SK-N-SH (cell line): ENCODE data around the gene CCDC197. TPM values are rescaled to one million over a fixed set of nuclear protein-coding genes. Genes with fewer than 3 reads are reported as not detected.

ENCODE experiments used
- CTCF ChIA-PET: fragments of 300-600, 350-600 bp; formaldehyde crosslinking; extraction: SDS; loops from one replicate; lab custom pipeline; 2021; lab: Yijun Ruan, JAX
- POLR2A ChIA-PET: fragments of 350-600 bp; sonication (Branson Sonifier 250); formaldehyde crosslinking; extraction: SDS; loops from one replicate; lab custom pipeline; 2020; ENCODE audit warnings: antibody characterized with exemption, inconsistent platforms; lab: Yijun Ruan, JAX
- DNase-seq: peaks from one replicate; pipeline ENCODE4 v3.0.0; 2012
- H2AFZ ChIP-seq: fragments of 200-600 bp; sonication (generic); 2 replicates; pipeline ENCODE4 v1.8.1; 2016; ENCODE audit warnings: antibody characterized with exemption, mild to moderate bottlenecking, low read depth
- H3F3A ChIP-seq: fragments of 200-600 bp; sonication (generic); replicated peaks from 2 replicates; pipeline ENCODE3; 2016; ENCODE audit warnings: antibody characterized with exemption, mild to moderate bottlenecking; ENCODE audit not compliant: insufficient read depth
- H3K27ac ChIP-seq, 2 experiments: fragments of 200-500 bp in 1 of 2; fragments of 200-600 bp in 1 of 2; sonication (Bioruptor generic) in 1 of 2; sonication (generic), shearing (Covaris generic) in 1 of 2; 2 replicates each; pipeline versions ENCODE4 v1.5.1 to v1.6.1; 2014 to 2016; ENCODE audit warnings: low read depth in 2 of 2, inconsistent platforms in 1 of 2, low read length in 1 of 2, mild to moderate bottlenecking in 1 of 2, mixed read lengths in 1 of 2
- H3K27me3 ChIP-seq: fragments of 200-600 bp; sonication (generic), shearing (Covaris generic); 2 replicates; pipeline ENCODE4 v1.6.1; 2016; ENCODE audit warnings: mixed run types; ENCODE audit not compliant: insufficient read depth
- H3K36me3 ChIP-seq, 2 experiments: fragments of 200-500 bp in 1 of 2; fragments of 200-600 bp in 1 of 2; sonication (Bioruptor generic) in 1 of 2; sonication (generic) in 1 of 2; replicated peaks in 1 of 2; 2 replicates each; pipeline versions ENCODE3 to v1.5.1; 2014 to 2016; ENCODE audit warnings: low read length in 1 of 2, mild to moderate bottlenecking in 1 of 2; ENCODE audit not compliant: insufficient read depth in 2 of 2, control insufficient read depth in 1 of 2
- H3K4me1 ChIP-seq, 2 experiments: fragments of 200-500 bp in 1 of 2; fragments of 200-600 bp in 1 of 2; sonication (Bioruptor generic) in 1 of 2; sonication (generic), shearing (Covaris generic) in 1 of 2; 2 replicates each; pipeline versions ENCODE4 v1.5.1 to v1.6.1; 2014 to 2016; ENCODE audit warnings: low read depth in 1 of 2, low read length in 1 of 2, mixed run types in 1 of 2; ENCODE audit not compliant: insufficient read depth in 2 of 2, control insufficient read depth in 1 of 2
- H3K4me2 ChIP-seq: fragments of 200-600 bp; sonication (generic), shearing (Covaris generic); 2 replicates; pipeline ENCODE4 v1.6.1; 2017; ENCODE audit warnings: mixed run types
- H3K4me3 ChIP-seq, 2 experiments: fragments of 200-500 bp in 1 of 2; fragments of 200-600 bp in 1 of 2; sonication (Bioruptor generic) in 1 of 2; sonication (generic), shearing (Covaris generic) in 1 of 2; 2 replicates each; pipeline versions ENCODE4 v1.5.1 to v1.8.1; 2014 to 2016; ENCODE audit warnings: low read depth in 2 of 2, inconsistent platforms in 1 of 2, low read length in 1 of 2, mild to moderate bottlenecking in 1 of 2, mixed read lengths in 1 of 2, moderate library complexity in 1 of 2
- H3K79me2 ChIP-seq: fragments of 200-600 bp; sonication (generic); 2 replicates; pipeline ENCODE4 v1.8.1; 2017; ENCODE audit warnings: mild to moderate bottlenecking; ENCODE audit not compliant: insufficient read depth
- H3K9ac ChIP-seq: fragments of 200-600 bp; sonication (generic); 2 replicates; pipeline ENCODE4 v1.6.1; 2017; ENCODE audit warnings: mixed run types
- H3K9me2 ChIP-seq: fragments of 200-600 bp; sonication (generic); 2 replicates; pipeline ENCODE4 v1.6.1; 2017; ENCODE audit warnings: mixed run types
- H3K9me3 ChIP-seq: fragments of 200-600 bp; sonication (generic); 2 replicates; pipeline ENCODE4 v1.6.1; 2017; ENCODE audit warnings: mixed run types, mild to moderate bottlenecking, moderate library complexity
- H4K20me1 ChIP-seq: fragments of 200-600 bp; sonication (generic); 2 replicates; pipeline ENCODE4 v1.6.1; 2017; ENCODE audit warnings: mild to moderate bottlenecking, mixed run types; ENCODE audit not compliant: insufficient read depth
- CHD2 ChIP-seq: fragments of 150-350 bp; IDR thresholded peaks from 2 replicates; pipeline ENCODE4 v1.6.1; 2018; ENCODE audit warnings: low read length; ENCODE audit not compliant: partially characterized antibody
- CTCF ChIP-seq: fragments of 200-600 bp; sonication (generic); IDR thresholded peaks from 2 replicates; pipeline ENCODE4 v1.6.1; 2017; ENCODE audit warnings: antibody characterized with exemption, mild to moderate bottlenecking, moderate library complexity
- ELF1 ChIP-seq: IDR thresholded peaks from 2 replicates; pipeline ENCODE4 v1.4.0; 2012
- FOSL2 ChIP-seq: IDR thresholded peaks from 2 replicates; pipeline ENCODE4 v1.4.0; 2012; ENCODE audit warnings: low read depth, mild to moderate bottlenecking, moderate library complexity, borderline replicate concordance
- IRF3 ChIP-seq: fragments of 150-350 bp; IDR thresholded peaks from 2 replicates; pipeline ENCODE4 v1.6.1; 2016; ENCODE audit warnings: mild to moderate bottlenecking, low read depth, low read length
- JUND ChIP-seq: IDR thresholded peaks from 2 replicates; pipeline ENCODE4 v1.4.0; 2012
- MAX ChIP-seq: IDR thresholded peaks from 2 replicates; pipeline ENCODE4 v1.4.0; 2012; ENCODE audit warnings: low read depth
- MXI1 ChIP-seq: IDR thresholded peaks from 2 replicates; pipeline ENCODE4 v1.6.1; 2012; ENCODE audit warnings: mild to moderate bottlenecking, low read depth, low read length, improper control_type of control experiment
- NRF1 ChIP-seq: IDR thresholded peaks from 2 replicates; pipeline ENCODE4 v1.6.1; 2012; ENCODE audit warnings: low read depth, mild to moderate bottlenecking, low read length
- PBX3 ChIP-seq: IDR thresholded peaks from 2 replicates; pipeline ENCODE4; 2012
- POLR2AphosphoS5 ChIP-seq: IDR thresholded peaks from 2 replicates; pipeline ENCODE4 v1.6.1; 2012; ENCODE audit warnings: low read depth, low read length
- RCOR1 ChIP-seq: fragments of 150-350 bp; IDR thresholded peaks from 2 replicates; pipeline ENCODE4 v1.6.1; 2017; ENCODE audit warnings: antibody characterized with exemption, low read length
- RFX5 ChIP-seq: IDR thresholded peaks from 2 replicates; pipeline ENCODE4 v1.6.1; 2012; ENCODE audit warnings: mild to moderate bottlenecking, improper control_type of control experiment, low read length
- RXRA ChIP-seq: IDR thresholded peaks from 2 replicates; pipeline ENCODE4 v1.4.0; 2012; ENCODE audit warnings: low read depth, mild to moderate bottlenecking, borderline replicate concordance
- SMC3 ChIP-seq: IDR thresholded peaks from 2 replicates; pipeline ENCODE4 v1.6.1; 2012; ENCODE audit warnings: low read depth, low read length, improper control_type of control experiment
- TEAD4 ChIP-seq: IDR thresholded peaks from 2 replicates; pipeline ENCODE4 v1.4.0; 2012; ENCODE audit warnings: mild to moderate bottlenecking, borderline replicate concordance; ENCODE audit not compliant: insufficient read depth
- ZBTB33 ChIP-seq: IDR thresholded peaks from 2 replicates; pipeline ENCODE4 v1.4.0; 2012; ENCODE audit warnings: low read depth, borderline replicate concordance
- WGBS: methylation state at CpG from one replicate; pipeline ENCODE4 v1.1.6; 2017; ENCODE audit warnings: low lambda C conversion rate; 5-methylcytosine and 5-hydroxymethylcytosine counted together
- polyA plus RNA-seq, 3 experiments: library from polyadenylated mRNA; depleted of rRNA; stranded (reverse); fragments of >200 nt; gene quantifications; 2 replicates each; pipeline ENCODE4 v1.2.3, GENCODE V29; 2012

Gene CCDC197
- polyA plus RNA-seq, 1 of the 3 experiments (the other 2 are of a cell fraction): not detected

GRCh38 chr14:94040247-94040646 lies 43.1 kb downstream of the CCDC197 start:
- Histone ChIP-seq H3K4me3 (no peak overlapping the region), H3K4me1 (peaks cover 0 to 13% of the 10 kb centered on the region in 2 experiments; a peak in 1 of 4 replicates), H3K4me2 (no peak overlapping the region), H3K9me3 (no peaks in the 10 kb centered on the region), H3K79me2 (no peaks in the 10 kb centered on the region), H3K9ac (no peak overlapping the region), H3K9me2 (no peaks in the 10 kb centered on the region), H3K36me3 (peaks cover 0 to 19% of the 10 kb centered on the region in 2 experiments), H3F3A (no peaks in the 10 kb centered on the region), H4K20me1 (no peaks in the 10 kb centered on the region), H2AFZ (no peak overlapping the region), H3K27ac (no peak overlapping the region), H3K27me3 (no peaks in the 10 kb centered on the region)
- TF ChIP-seq FOSL2: no peak
- no peak for TF ChIP-seq TEAD4
- no peak for TF ChIP-seq ZBTB33
- TF ChIP-seq CHD2: no peak
- TF ChIP-seq MAX: no peak
- no peak for TF ChIP-seq NRF1
- TF ChIP-seq RCOR1: no peak
- TF ChIP-seq RXRA: no peak
- TF ChIP-seq MXI1: no peak
- TF ChIP-seq CTCF: no peak
- TF ChIP-seq POLR2AphosphoS5: no peak
- TF ChIP-seq ELF1: no peak
- TF ChIP-seq IRF3: no peak
- no peak for TF ChIP-seq RFX5
- TF ChIP-seq JUND: no peak
- TF ChIP-seq SMC3: no peak
- no peak for TF ChIP-seq PBX3
- POLR2A ChIA-PET: no interaction called here
- CTCF ChIA-PET: interaction anchor here (0.8 to 10.8 kb wide), 3 partner anchors 9 to 98 kb away, joined by 4 to 132 read pairs (median 74); no protein-coding TSS in a partner anchor
- WGBS: 79% methylated on average over 5 of the region's 5 CpGs
- no peak for DNase-seq
